HS-27A (cell line): ENCODE measurements around the gene BSCL2.
"Not testable (repeated sequence)": the region's sequence is repeated elsewhere in the genome, so short reads cannot be mapped to it uniquely, and the experiment has no call there.

Source experiments
- DNase-seq: peaks from one replicate; pipeline ENCODE4 v3.0.0-alpha.2; 2012; ENCODE audit warnings: low read depth, missing footprints

BSCL2 gene

GRCh38 chr11:62716816-62717215 is 9.6 kb upstream of the BSCL2 start:
- DNase-seq: no peak

GRCh38 chr11:62716206-62716605 is 9.0 kb upstream of the BSCL2 start:
- DNase-seq: no peak

- DNase-seq: no peak
Observed at GRCh38 chr11:62715150-62716130, 8.2 kb upstream of the BSCL2 start.

- no peak for DNase-seq
Observed at GRCh38 chr11:62713343-62713742, 6.1 kb upstream of the BSCL2 start.

GRCh38 chr11:62712861-62713260 is 5.6 kb upstream of the BSCL2 start:
- DNase-seq: no peak

GRCh38 chr11:62712276-62712812 is 5.1 kb upstream of the BSCL2 start:
- no peak for DNase-seq

- no peak for DNase-seq
Observed at GRCh38 chr11:62710001-62710345, 2.7 kb upstream of the BSCL2 start.

GRCh38 chr11:62709247-62710000 is 2.2 kb upstream of the BSCL2 start:
- DNase-seq: no peak

GRCh38 chr11:62708793-62709192 is 1.6 kb upstream of the BSCL2 start:
- DNase-seq: no peak

GRCh38 chr11:62708392-62708791 is 1.2 kb upstream of the BSCL2 start:
- DNase-seq: no peak

GRCh38 chr11:62706850-62707247 is 375 bp downstream of the BSCL2 start:
- DNase-seq: no peak

- DNase-seq: peak; percentile 60
Observed at GRCh38 chr11:62705880-62706849, 1.1 kb downstream of the BSCL2 start.

- no peak for DNase-seq
Observed at GRCh38 chr11:62705413-62705812, 1.8 kb downstream of the BSCL2 start.

GRCh38 chr11:62703921-62704320 is 3.3 kb downstream of the BSCL2 start:
- DNase-seq: not testable (repeated sequence)

GRCh38 chr11:62702246-62702645 is 5.0 kb downstream of the BSCL2 start:
- no peak for DNase-seq

GRCh38 chr11:62694455-62695167 is 12.6 kb downstream of the BSCL2 start:
- no peak for DNase-seq

GRCh38 chr11:62693624-62694023 is 13.6 kb downstream of the BSCL2 start:
- not testable (repeated sequence) for DNase-seq

GRCh38 chr11:62689421-62690183 is 17.6 kb downstream of the BSCL2 start, which contains the start of gene LRRN4CL:
LRRN4CL (minus strand) TSS chr11:62689530; CDS start chr11:62688508, 1,022 bp downstream.
- DNase-seq: peak; percentile 98

- no peak for DNase-seq
Observed at GRCh38 chr11:62688491-62688890, 18.7 kb downstream of the BSCL2 start.
